ENCODE measurements around the gene EIF3A. TPM values are rescaled to one million over a fixed set of nuclear protein-coding genes. Genes with fewer than 3 reads are reported as not detected.
A peak's percentile ranks its signal among the peaks of the same experiment; 100 is the strongest.

Gene EIF3A
- total and polyA plus RNA-seq, 8 donors: 37.2 to 145 (median 91.4) TPM

GRCh38 chr10:119104654-119105015 lies 24.0 kb upstream of the EIF3A start:
- FAIRE-seq (no peak), ATAC-seq (peak in 2 of 4 donors; percentile 3 to 8), DNase-seq (peak in 5 of 6 donors; percentile 21 to 67 (median 26))
- intact Hi-C loops (cut with DNase I): no loop called here
- Histone ChIP-seq H3K36me3 (no peaks in the 10 kb centered on the region), H3K27me3 (no peaks in the 10 kb centered on the region), H3K27ac (no peak overlapping the region), H3K9me3 (no peaks in the 10 kb centered on the region), H3K4me3 (peak overlapping the region; percentile 15 to 86 (median 82)), H3K4me1 (peaks cover 0 to 11% (median 0%) of the 10 kb centered on the region in 3 donors)
- WGBS, 2 donors: 0% methylated on average over 17 to 22 of the region's 22 CpGs
- TF ChIP-seq CTCF (IDR thresholded peaks at IDR 0.05): no peak

GRCh38 chr10:119103903-119104653 lies 23.5 kb upstream of the EIF3A start, which contains the start of gene DENND10:
Gene DENND10 (plus strand): TSS chr10:119104113. CDS start chr10:119104143, 30 bp downstream.
- no peaks in the 10 kb centered on the region for H3K36me3 ChIP-seq
- no peaks in the 10 kb centered on the region for H3K27me3 ChIP-seq
- H3K9me3 ChIP-seq: no peaks in the 10 kb centered on the region
- DNase-seq (peak; percentile 57 to 92 (median 84)), ATAC-seq (peak; percentile 90 to 96 (median 95)), FAIRE-seq (no peak)
- H3K4me3 ChIP-seq: peak within 1 kb of the TSS; percentile 75 to 86 (median 82)
- WGBS, 2 donors: 1% methylated on average over 27 to 88 of the region's 91 CpGs
- intact Hi-C loops (cut with DNase I): no loop called here
- peak within 1 kb of the TSS in 1 of 4 donors; percentile 53 for H3K27ac ChIP-seq
- H3K4me1 ChIP-seq: peaks cover 0 to 11% (median 0%) of the 10 kb centered on the region in 3 donors
- no peak for TF ChIP-seq CTCF (IDR thresholded peaks at IDR 0.05)

- Histone ChIP-seq H3K27me3 (no peaks in the 10 kb centered on the region), H3K27ac (no peak overlapping the region), H3K4me1 (peaks cover 0 to 11% (median 0%) of the 10 kb centered on the region in 3 donors), H3K9me3 (no peaks in the 10 kb centered on the region), H3K4me3 (peak overlapping the region in 1 of 4 donors; percentile 85), H3K36me3 (no peaks in the 10 kb centered on the region)
- ATAC-seq (no peak), DNase-seq (no peak), FAIRE-seq (no peak)
- WGBS, 2 donors: 47 to 51% methylated on average over 11 to 12 of the region's 12 CpGs
- intact Hi-C loops (cut with DNase I): no loop called here
- no peak for TF ChIP-seq CTCF (IDR thresholded peaks at IDR 0.05)
Measured at GRCh38 chr10:119103241-119103902, 22.8 kb upstream of the EIF3A start.

GRCh38 chr10:119101366-119102098 lies 20.9 kb upstream of the EIF3A start:
- Histone ChIP-seq H3K4me3 (no peak overlapping the region), H3K36me3 (no peaks in the 10 kb centered on the region), H3K27me3 (no peaks in the 10 kb centered on the region), H3K9me3 (no peaks in the 10 kb centered on the region), H3K4me1 (peaks cover 0 to 11% (median 0%) of the 10 kb centered on the region in 3 donors), H3K27ac (peak overlapping the region in 1 of 4 donors; percentile 60)
- intact Hi-C loops (cut with DNase I): no loop called here
- FAIRE-seq (no peak), DNase-seq (no peak), ATAC-seq (no peak)
- 55 to 59% methylated on average over 10 of the region's 10 CpGs for whole genome bisulfite sequencing, 2 donors
- TF ChIP-seq CTCF (IDR thresholded peaks at IDR 0.05): no peak
